ENCODE measurements around the gene ADCY2.

DNA sequence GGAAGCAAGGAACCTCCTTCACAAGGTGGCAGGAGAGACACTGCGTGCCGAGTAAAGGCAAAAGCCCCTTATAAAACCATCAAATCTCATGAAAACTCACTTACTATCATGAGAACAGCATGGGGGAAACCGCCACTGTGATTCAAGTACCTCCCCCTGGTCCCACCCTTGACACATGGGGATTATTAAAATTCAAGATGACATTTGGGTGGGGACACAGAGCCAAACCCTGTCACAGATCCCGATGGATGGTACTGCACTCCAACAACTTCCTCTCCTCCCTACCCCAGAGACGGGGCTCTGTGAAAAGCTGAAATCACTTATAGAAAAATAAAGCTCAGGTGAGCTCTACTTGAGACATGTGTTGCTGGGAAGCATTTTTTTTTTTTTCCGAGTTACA lies 10.3 kb upstream of the ADCY2 start:
- TF ChIP-seq, protein P1, sequence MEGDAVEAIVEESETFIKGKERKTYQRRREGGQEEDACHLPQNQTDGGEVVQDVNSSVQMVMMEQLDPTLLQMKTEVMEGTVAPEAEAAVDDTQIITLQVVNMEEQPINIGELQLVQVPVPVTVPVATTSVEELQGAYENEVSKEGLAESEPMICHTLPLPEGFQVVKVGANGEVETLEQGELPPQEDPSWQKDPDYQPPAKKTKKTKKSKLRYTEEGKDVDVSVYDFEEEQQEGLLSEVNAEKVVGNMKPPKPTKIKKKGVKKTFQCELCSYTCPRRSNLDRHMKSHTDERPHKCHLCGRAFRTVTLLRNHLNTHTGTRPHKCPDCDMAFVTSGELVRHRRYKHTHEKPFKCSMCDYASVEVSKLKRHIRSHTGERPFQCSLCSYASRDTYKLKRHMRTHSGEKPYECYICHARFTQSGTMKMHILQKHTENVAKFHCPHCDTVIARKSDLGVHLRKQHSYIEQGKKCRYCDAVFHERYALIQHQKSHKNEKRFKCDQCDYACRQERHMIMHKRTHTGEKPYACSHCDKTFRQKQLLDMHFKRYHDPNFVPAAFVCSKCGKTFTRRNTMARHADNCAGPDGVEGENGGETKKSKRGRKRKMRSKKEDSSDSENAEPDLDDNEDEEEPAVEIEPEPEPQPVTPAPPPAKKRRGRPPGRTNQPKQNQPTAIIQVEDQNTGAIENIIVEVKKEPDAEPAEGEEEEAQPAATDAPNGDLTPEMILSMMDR (IDR thresholded peaks at IDR 0.05), result no peak
- no peak for TF ChIP-seq POLR2A (IDR thresholded peaks at IDR 0.05)
